Measurements from ENCODE around the gene SPDYE4. TPM values are rescaled to one million over a fixed set of nuclear protein-coding genes. Genes with fewer than 3 reads are reported as not detected.

Gene SPDYE4
- total RNA-seq, 1 donor from 2014 or later: not detected

GRCh38 chr17:8729860-8730259, 28.5 kb downstream of the SPDYE4 start:
- Histone ChIP-seq H3K4me3 (no peak overlapping the region), H3K27me3 (no peaks in the 10 kb centered on the region), H3K4me1 (peaks cover 12% of the 10 kb centered on the region), H3K36me3 (no peaks in the 10 kb centered on the region), H3K27ac (no peak overlapping the region), H3K9me3 (no peaks in the 10 kb centered on the region)
- no peak for ATAC-seq
- DNase-seq: no peak
- intact Hi-C loops (cut with DNase I): no loop called here
- TF ChIP-seq CTCF (IDR thresholded peaks at IDR 0.05): no peak

GRCh38 chr17:8729421-8729820, 28.9 kb downstream of the SPDYE4 start:
- DNase-seq (no peak), ATAC-seq (no peak)
- Histone ChIP-seq H3K4me1 (peaks cover 15% of the 10 kb centered on the region), H3K4me3 (no peak overlapping the region), H3K27ac (no peak overlapping the region), H3K9me3 (no peaks in the 10 kb centered on the region), H3K36me3 (no peaks in the 10 kb centered on the region), H3K27me3 (no peaks in the 10 kb centered on the region)
- no peak for TF ChIP-seq CTCF (IDR thresholded peaks at IDR 0.05)
- intact Hi-C loops (cut with DNase I): no loop called here

GRCh38 chr17:8728971-8729370, 29.4 kb downstream of the SPDYE4 start:
- intact Hi-C loops (cut with DNase I): no loop called here
- no peak overlapping the region for H3K4me3 ChIP-seq
- no peaks in the 10 kb centered on the region for H3K27me3 ChIP-seq
- no peak overlapping the region for H3K27ac ChIP-seq
- H3K36me3 ChIP-seq: no peaks in the 10 kb centered on the region
- ATAC-seq (no peak), DNase-seq (no peak)
- H3K4me1 ChIP-seq: peaks cover 15% of the 10 kb centered on the region
- TF ChIP-seq CTCF (IDR thresholded peaks at IDR 0.05): no peak
- H3K9me3 ChIP-seq: no peaks in the 10 kb centered on the region

GRCh38 chr17:8728251-8728938, 30.0 kb downstream of the SPDYE4 start:
- no peak for DNase-seq
- no peak overlapping the region for H3K4me3 ChIP-seq
- TF ChIP-seq CTCF (IDR thresholded peaks at IDR 0.05): no peak
- ATAC-seq: no peak
- H3K27ac ChIP-seq: no peak overlapping the region
- intact Hi-C loops (cut with DNase I): no loop called here
- H3K9me3 ChIP-seq: no peaks in the 10 kb centered on the region
- no peaks in the 10 kb centered on the region for H3K27me3 ChIP-seq
- H3K4me1 ChIP-seq: peaks cover 15% of the 10 kb centered on the region
- no peaks in the 10 kb centered on the region for H3K36me3 ChIP-seq

GRCh38 chr17:8726941-8727555, 31.3 kb downstream of the SPDYE4 start:
- no peak for TF ChIP-seq CTCF (IDR thresholded peaks at IDR 0.05)
- H3K9me3 ChIP-seq: no peaks in the 10 kb centered on the region
- intact Hi-C loops (cut with DNase I): no loop called here
- no peak overlapping the region for H3K4me3 ChIP-seq
- no peaks in the 10 kb centered on the region for H3K27me3 ChIP-seq
- H3K27ac ChIP-seq: peak overlapping the region; percentile 55
- DNase-seq (no peak), ATAC-seq (peak; percentile 52)
- peaks cover 15% of the 10 kb centered on the region for H3K4me1 ChIP-seq
- H3K36me3 ChIP-seq: no peaks in the 10 kb centered on the region
